GM10266 (cell line): ENCODE results near the gene SIVA1.

Experiments
- DNase-seq: peaks from one replicate; pipeline ENCODE4 v3.0.0; 2012; ENCODE audit errors: extremely low spot score
- TF ChIP-seq, protein P1 (sequence below): IDR thresholded peaks from 2 replicates; pipeline ENCODE4 v1.5.1; 2012; ENCODE audit warnings: mild to moderate bottlenecking, low read depth; ENCODE audit not compliant: control insufficient read depth, insufficient read depth; ENCODE audit errors: missing control alignments

SIVA1 gene

DNA sequence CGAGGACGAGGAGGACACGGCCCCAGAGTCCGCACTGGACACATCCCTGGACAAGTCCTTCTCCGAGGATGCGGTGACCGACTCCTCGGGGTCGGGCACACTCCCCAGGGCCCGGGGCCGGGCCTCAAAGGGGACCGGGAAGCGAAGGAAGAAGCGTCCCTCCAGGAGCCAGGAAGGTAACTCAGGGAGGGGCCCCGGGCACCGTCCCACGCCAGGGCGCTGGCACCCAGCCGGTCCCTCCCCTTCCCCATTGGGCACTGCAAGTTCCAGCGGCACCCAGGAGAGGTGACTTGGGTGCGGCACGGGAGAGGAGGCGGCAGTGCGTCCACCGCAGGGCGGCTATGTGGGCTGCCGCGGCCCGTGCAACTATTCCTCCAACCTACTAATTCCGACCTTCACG, 38.3 kb upstream of the SIVA1 start:
- no peak for DNase-seq
- TF ChIP-seq, protein P1, sequence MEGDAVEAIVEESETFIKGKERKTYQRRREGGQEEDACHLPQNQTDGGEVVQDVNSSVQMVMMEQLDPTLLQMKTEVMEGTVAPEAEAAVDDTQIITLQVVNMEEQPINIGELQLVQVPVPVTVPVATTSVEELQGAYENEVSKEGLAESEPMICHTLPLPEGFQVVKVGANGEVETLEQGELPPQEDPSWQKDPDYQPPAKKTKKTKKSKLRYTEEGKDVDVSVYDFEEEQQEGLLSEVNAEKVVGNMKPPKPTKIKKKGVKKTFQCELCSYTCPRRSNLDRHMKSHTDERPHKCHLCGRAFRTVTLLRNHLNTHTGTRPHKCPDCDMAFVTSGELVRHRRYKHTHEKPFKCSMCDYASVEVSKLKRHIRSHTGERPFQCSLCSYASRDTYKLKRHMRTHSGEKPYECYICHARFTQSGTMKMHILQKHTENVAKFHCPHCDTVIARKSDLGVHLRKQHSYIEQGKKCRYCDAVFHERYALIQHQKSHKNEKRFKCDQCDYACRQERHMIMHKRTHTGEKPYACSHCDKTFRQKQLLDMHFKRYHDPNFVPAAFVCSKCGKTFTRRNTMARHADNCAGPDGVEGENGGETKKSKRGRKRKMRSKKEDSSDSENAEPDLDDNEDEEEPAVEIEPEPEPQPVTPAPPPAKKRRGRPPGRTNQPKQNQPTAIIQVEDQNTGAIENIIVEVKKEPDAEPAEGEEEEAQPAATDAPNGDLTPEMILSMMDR = no peak

- no peak for DNase-seq
- TF ChIP-seq, protein P1 = no peak
Observed at GRCh38 chr14:104715416-104715815, 37.5 kb upstream of the SIVA1 start.

GRCh38 chr14:104715871-104716270, 37.1 kb upstream of the SIVA1 start:
- TF ChIP-seq, protein P1 = no peak
- no peak for DNase-seq

DNA sequence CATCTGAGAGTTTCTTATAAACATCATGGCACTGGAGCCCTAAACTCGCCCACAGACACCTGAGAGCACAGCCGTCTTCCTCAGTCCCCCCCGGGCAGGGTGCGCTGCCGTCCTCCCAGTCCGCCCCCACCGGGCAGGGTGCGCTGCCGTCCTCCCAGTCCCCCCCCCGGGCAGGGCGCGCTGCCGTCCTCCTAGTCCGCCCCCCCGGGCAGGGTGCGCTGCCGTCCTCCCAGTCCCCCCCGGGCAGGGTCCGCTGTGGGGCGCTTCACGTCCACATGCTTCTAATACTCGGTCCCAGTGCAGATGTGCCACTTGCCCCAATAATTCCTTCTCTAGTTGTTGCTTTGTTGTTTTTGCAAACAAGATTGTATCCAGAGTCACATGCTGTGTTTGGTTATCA, 35.8 kb upstream of the SIVA1 start:
- no peak for DNase-seq
- TF ChIP-seq, protein P1 = no peak

DNA sequence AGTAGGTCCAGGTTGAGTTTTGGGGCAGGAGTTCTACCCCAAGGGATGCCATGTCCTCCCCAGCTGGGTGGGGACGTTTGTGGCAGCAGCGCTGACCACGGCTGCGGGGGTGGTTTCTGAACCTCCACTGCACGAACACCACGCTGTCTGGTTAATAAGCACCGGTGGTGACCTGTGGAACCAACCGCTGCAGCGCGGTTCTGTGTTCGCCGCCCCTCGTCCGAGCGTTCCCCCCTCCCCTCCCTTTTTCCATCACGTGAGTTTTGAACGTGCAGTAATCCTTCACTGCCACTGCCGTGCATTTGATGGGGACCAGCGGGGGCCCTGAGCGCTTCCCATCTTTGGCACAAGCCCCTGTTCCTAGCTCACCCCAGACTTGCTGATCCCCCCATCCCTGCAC, 35.3 kb upstream of the SIVA1 start:
- no peak for DNase-seq
- TF ChIP-seq, protein P1 = no peak

DNA sequence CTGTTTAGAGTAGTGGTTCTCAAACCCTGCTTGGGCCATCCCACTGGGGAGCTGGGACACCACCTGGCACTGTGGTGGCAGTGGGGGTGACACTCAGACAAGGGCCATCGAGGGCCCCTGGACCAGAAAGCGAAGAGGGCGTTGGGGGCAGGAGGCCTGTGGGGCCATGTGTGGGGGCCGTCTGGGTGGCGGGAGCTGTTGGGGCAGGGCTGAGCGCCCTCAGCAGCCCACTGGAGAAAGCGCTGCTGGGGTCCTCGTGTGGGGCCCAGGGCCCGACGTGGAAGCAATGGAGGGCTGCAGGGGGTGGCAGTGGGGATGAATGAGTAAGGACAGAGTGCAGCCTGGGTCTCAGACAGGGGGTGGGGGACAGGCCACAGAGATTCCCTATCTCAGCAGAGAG, 34.8 kb upstream of the SIVA1 start:
- TF ChIP-seq, protein P1 = no peak
- DNase-seq = no peak

DNA sequence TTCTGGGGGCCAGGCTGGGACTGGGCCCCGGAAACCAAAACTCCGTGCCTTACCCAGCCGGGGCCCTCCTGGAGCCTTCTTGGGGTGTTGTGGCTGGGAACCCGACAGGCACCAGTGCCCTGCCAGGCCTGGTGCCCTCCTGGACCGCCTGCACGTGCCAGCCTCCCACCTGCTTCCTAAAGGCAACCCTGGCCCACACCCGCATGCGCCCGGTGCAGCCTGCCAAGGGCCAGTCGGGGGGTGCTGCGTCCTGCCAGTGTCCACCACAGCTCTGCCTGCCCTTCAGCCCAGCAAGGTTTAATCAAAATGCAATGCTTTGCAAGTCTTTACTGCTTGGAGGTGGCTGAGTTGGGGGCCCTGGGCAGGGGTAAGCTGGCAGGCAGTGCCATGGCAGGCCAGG, 34.1 kb upstream of the SIVA1 start:
- TF ChIP-seq, protein P1 = no peak
- DNase-seq = no peak
